Endothelial cell of umbilical vein (primary cell): ENCODE results near the gene PI4KB.

Experiments used
- CTCF ChIP-seq, 2 donors: IDR thresholded peaks; 1 replicate in 1 of 2; 2 replicates in 1 of 2; pipeline ENCODE4 v1.5.1; 2011; ENCODE audit warnings: low read length in 2 of 2, mild to moderate bottlenecking in 2 of 2, moderate library complexity in 2 of 2, control low read depth in 1 of 2, inconsistent platforms in 1 of 2, low read depth in 1 of 2; ENCODE audit not compliant: insufficient read depth in 1 of 2; ENCODE audit errors: extremely low read depth in 1 of 2
- POLR2A ChIP-seq: IDR thresholded peaks from 2 replicates; pipeline ENCODE4 v1.6.1; 2012; ENCODE audit warnings: low read depth, mild to moderate bottlenecking, control low read depth, low read length

GRCh38 chr1:151356696-151357095 is 29.5 kb upstream of the PI4KB start:
- TF ChIP-seq CTCF (IDR thresholded peaks at IDR 0.05; ENCODE audit: extremely low read depth in 1 of 2, insufficient read depth in 1 of 2, low read depth in 1 of 2, low read length in 2 of 2): no peak
- TF ChIP-seq POLR2A: no peak
